ENCODE results near the gene TTLL7.

DNA sequence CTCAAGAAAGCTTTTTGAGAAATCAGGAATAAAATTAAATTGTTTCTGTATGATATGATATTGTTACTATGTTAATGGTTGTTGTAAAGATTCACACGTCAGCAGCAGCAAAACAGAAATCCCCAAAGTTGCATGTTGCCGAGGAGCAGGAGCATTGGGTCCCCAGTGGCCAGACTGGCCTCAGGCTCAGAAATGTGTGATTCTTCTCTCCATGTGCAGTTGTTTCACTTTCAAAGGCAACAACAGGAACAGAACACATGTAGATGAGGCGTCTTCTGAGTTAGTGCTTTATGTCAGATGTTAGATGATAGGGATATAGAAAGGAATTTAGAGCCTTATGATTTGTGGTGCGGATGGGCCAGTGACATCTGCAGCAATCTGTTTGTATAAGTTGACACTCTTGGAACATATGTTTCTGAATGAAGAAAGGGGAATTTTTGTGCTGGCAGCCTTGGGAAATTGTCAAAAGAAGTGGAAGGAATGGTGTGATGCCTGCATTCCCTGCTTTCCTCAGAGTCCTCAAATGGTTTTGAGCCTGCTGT lies 2.1 kb upstream of the TTLL7 start:
- TF ChIP-seq CTCF (IDR thresholded peaks at IDR 0.05) (no peak), POLR2A (IDR thresholded peaks at IDR 0.05) (no peak)
